ENCODE results near the gene CCDC183.
"Not testable (repeated sequence)": the region's sequence is repeated elsewhere in the genome, so short reads cannot be mapped to it uniquely, and the experiment has no call there.

The CCDC183 gene

GRCh38 chr9:136785565-136786355 lies 10.4 kb upstream of the CCDC183 start:
- not testable (repeated sequence) for DNase-seq

GRCh38 chr9:136786451-136786850 lies 9.7 kb upstream of the CCDC183 start:
- DNase-seq, result no peak

- not testable (repeated sequence) for DNase-seq
Observed at GRCh38 chr9:136786983-136787382, 9.2 kb upstream of the CCDC183 start.

- DNase-seq, result peak; percentile 90
Observed at GRCh38 chr9:136787690-136788400, 8.3 kb upstream of the CCDC183 start.

DNA sequence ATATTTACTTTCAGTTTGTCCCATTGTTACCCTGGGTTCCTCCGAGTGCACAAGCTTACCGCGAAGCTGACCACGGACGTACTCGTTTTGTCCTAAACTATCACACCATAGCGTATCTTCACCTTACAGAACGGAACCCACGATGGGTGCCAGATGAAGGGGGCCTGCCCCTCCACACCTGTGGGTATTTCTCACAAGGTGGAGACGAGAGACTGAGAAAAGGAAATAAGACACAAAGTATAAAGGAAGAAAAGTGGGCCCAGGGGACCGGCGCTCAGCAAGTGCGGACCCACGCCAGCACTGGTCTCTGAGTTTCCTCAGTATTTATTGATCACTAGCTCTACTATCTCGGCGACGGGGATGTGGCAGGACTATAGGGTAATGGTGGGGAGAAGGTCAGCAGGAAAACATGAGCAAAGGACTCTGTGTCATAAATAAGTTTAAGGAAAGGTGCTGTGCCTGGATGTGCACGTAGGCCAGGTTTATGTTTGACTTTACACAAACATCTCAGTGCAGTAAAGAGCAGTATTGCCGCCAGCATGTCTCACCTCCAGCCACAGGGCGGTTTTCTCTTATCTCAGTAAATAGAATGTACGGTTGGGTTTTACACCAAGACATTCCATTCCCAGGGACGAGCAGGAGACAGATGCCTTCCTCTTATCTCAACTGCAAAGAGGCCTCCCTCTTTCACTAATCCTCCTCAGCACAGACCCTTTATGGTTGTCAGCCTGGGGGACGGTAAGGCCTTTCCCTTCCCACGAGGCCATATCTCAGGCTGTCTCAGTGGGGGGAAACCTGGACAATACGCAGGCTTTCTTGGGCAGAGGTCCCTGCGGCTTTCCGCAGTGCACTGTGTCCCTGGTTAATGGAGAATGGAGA lies 7.3 kb upstream of the CCDC183 start:
- not testable (repeated sequence) for DNase-seq

DNA sequence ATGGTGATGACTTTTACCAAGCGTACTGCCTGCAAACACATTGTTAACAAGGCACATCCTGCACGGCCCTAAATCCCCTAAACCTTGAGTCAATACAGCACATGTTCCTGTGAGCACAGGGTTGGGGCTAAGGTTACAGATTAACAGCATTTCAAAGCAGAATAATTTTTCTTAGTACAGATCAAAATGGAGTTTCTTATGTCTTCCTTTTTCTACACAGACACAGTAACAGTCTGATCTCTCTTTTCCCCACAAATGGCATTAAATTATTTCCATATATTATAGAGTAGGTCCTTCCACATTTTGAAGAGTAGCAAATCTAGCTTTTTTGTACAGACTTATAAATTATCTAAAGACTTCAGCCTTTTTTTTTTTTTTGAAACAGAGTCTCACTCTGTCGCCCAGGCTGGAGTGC lies 6.6 kb upstream of the CCDC183 start:
- DNase-seq, result no peak

- DNase-seq, result peak; percentile 100
Observed at GRCh38 chr9:136790640-136791515, 5.3 kb upstream of the CCDC183 start, which contains the start of gene TMEM141. TSS of gene TMEM141 (plus strand) at chr9:136791344. CDS start at chr9:136791371, 27 bp downstream.

GRCh38 chr9:136791516-136792276 lies 4.4 kb upstream of the CCDC183 start:
- DNase-seq, result peak; percentile 78

- DNase-seq, result no peak
Observed at GRCh38 chr9:136792321-136793085, 3.6 kb upstream of the CCDC183 start.

GRCh38 chr9:136793086-136793946 lies 2.8 kb upstream of the CCDC183 start:
- no peak for DNase-seq

GRCh38 chr9:136794281-136794999 lies 1.7 kb upstream of the CCDC183 start:
- no peak for DNase-seq

GRCh38 chr9:136795000-136795348 lies 1.2 kb upstream of the CCDC183 start:
- DNase-seq, result no peak

DNA sequence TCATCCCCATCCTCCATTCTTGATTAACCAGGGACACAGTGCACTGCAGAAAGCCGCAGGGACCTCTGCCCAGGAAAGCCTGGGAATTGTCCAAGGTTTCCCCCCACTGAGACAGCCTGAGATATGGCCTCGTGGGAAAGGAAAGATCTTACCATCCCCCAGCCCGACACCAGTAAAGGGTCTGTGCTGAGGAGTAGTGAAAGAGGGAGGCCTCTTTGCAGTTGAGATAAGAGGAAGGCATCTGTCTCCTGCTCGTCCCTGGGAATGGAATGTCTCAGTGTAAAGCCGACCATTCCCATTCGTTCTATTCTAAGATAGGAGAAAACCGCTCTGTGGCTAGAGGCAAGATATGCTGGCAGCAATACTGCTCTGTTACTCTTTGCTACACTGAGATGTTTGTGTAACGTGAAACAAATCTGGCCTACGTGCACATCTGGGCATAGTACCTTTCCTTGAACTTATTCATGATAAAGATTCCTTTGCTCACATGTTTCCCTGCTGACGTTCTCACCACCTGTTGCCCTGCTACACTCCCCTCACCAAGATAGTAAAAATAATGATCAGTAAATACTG lies 723 bp downstream of the CCDC183 start:
- DNase-seq, result not testable (repeated sequence)

DNA sequence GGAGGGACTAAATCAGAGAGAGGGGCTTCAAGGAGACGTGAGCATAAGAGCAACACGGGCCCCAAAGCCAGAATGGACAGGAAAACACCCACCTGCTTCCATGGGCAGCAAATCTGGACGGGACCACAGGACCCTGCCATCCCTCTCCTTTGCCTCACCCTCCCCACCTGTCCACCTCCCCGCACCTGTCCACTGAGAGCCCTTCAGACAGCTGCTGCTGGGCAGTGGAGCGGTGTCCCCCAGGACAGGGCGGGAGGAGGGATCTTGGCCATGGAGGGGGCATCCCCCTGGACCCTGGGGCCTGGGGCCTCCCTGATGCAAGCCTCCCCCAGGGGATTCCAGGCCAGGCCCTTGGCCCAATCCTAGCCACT lies 2.6 kb downstream of the CCDC183 start:
- DNase-seq, result no peak

- DNase-seq, result no peak
Observed at GRCh38 chr9:136799079-136799853, 3.1 kb downstream of the CCDC183 start.

- DNase-seq, result peak; percentile 88
Observed at GRCh38 chr9:136799854-136800657, 3.9 kb downstream of the CCDC183 start.

- DNase-seq, result no peak
Observed at GRCh38 chr9:136802321-136802720, 6.2 kb downstream of the CCDC183 start.

Measured in activated CD4-positive, alpha-beta T cell treated with anti-CD3 and anti-CD28 coated beads, Interleukin-2, Interleukin-6, amounts not matched to agents 100 ng/mL and 50 ng/mL, durations not matched to agents 16 hours and 8 hours (primary cell).